ENCODE results near the gene SNTB2. TPM values are rescaled to one million over a fixed set of nuclear protein-coding genes. Genes with fewer than 3 reads are reported as not detected.
A peak's percentile ranks its signal among the peaks of the same experiment; 100 is the strongest.

The SNTB2 gene
- total and polyA plus RNA-seq, 9 of the 15 experiments (the other 6 are each of a cell fraction or from before 2014, with no cell fraction given): 1.2 to 13.7 (median 5.7) TPM

GRCh38 chr16:69186642-69187445 is at the start of gene SNTB2 (continued):
- TF ChIP-seq ZNF146 (CRISPR knock-in tag; IDR thresholded peaks at IDR 0.05; ENCODE audit: unreplicated experiment) (no peak), HLTF (IDR thresholded peaks at IDR 0.05) (peak; percentile 26; the same call in 1 of the 2 replicates), CHCHD3 (CRISPR knock-in tag; IDR thresholded peaks at IDR 0.05) (no peak), KLF1 (tag; IDR thresholded peaks at IDR 0.05) (0 out of 2 replicates have a peak, but pooled peaks have one; percentile 55), ZBTB40 (IDR thresholded peaks at IDR 0.05) (peak; percentile 69; the same call in 1 of the 2 replicates), ZBTB40 (CRISPR knock-in tag; IDR thresholded peaks at IDR 0.05) (no peak), ZNF592 (IDR thresholded peaks at IDR 0.05) (peak; percentile 23; the same call in 1 of the 2 replicates), DEAF1 (CRISPR knock-in tag; IDR thresholded peaks at IDR 0.05) (no peak), ZBTB7A (IDR thresholded peaks at IDR 0.05; ENCODE audit: borderline replicate concordance, control insufficient read depth, low read depth, low read length) (peak; percentile 38; the same call in 1 of the 2 replicates), HNRNPUL1 (IDR thresholded peaks at IDR 0.05; ENCODE audit: low read length) (no peak), POLR2H (tag; IDR thresholded peaks at IDR 0.05; ENCODE audit: low read depth) (no peak; the same call in none of the 2 replicates)

Data from K562 (cell line).